Brain pericyte (primary cell): ENCODE data around the gene SHISA7.
"Not testable (repeated sequence)": the region's sequence is repeated elsewhere in the genome, so short reads cannot be mapped to it uniquely, and the experiment has no call there.

Experiments
- DNase-seq: peaks from one replicate; pipeline ENCODE4 v3.0.0-alpha.2; 2012; ENCODE audit warnings: low read depth, low spot score

The SHISA7 gene

GRCh38 chr19:55463583-55464031, 20.5 kb upstream of the SHISA7 start:
- DNase-seq: no peak

- no peak for DNase-seq
Measured at GRCh38 chr19:55462722-55463121, 19.6 kb upstream of the SHISA7 start.

- no peak for DNase-seq
Measured at GRCh38 chr19:55461974-55462626, 19.0 kb upstream of the SHISA7 start.

GRCh38 chr19:55461259-55461973, 18.3 kb upstream of the SHISA7 start, which contains the start of gene ISOC2:
Gene ISOC2 (minus strand): TSS chr19:55461642. CDS start chr19:55456486, 5,156 bp downstream.
- DNase-seq: peak; percentile 99

- DNase-seq: no peak
Measured at GRCh38 chr19:55460670-55461258, 17.7 kb upstream of the SHISA7 start.

GRCh38 chr19:55459950-55460657, 17.0 kb upstream of the SHISA7 start:
- no peak for DNase-seq

- no peak for DNase-seq
Measured at GRCh38 chr19:55459551-55459949, 16.4 kb upstream of the SHISA7 start.

GRCh38 chr19:55457683-55458457, 14.8 kb upstream of the SHISA7 start:
- DNase-seq: no peak

- no peak for DNase-seq
Measured at GRCh38 chr19:55456347-55456746, 13.2 kb upstream of the SHISA7 start.

GRCh38 chr19:55455576-55456235, 12.6 kb upstream of the SHISA7 start:
- no peak for DNase-seq

- no peak for DNase-seq
Measured at GRCh38 chr19:55454787-55455243, 11.7 kb upstream of the SHISA7 start.

GRCh38 chr19:55453511-55454260, 10.6 kb upstream of the SHISA7 start:
- DNase-seq: no peak

- no peak for DNase-seq
Measured at GRCh38 chr19:55452749-55453346, 9.7 kb upstream of the SHISA7 start.

GRCh38 chr19:55451965-55452748, 9.1 kb upstream of the SHISA7 start:
- no peak for DNase-seq

- DNase-seq: no peak
Measured at GRCh38 chr19:55451163-55451964, 8.3 kb upstream of the SHISA7 start.

GRCh38 chr19:55449469-55449868, 6.4 kb upstream of the SHISA7 start:
- DNase-seq: no peak

GRCh38 chr19:55448175-55448490, 5.0 kb upstream of the SHISA7 start:
- not testable (repeated sequence) for DNase-seq
